GM21360 (cell line): ENCODE data around the gene DTX2.
"Not testable (repeated sequence)": the region's sequence is repeated elsewhere in the genome, so short reads cannot be mapped to it uniquely, and the experiment has no call there.

ENCODE experiments used
- ATAC-seq: cut with Tn5 transposase; IDR thresholded peaks from one replicate; pipeline ENCODE4 v1.9.1; 2021; ENCODE audit warnings: mild to moderate bottlenecking, moderate library complexity; ENCODE audit not compliant: unreplicated experiment

Gene DTX2

DNA sequence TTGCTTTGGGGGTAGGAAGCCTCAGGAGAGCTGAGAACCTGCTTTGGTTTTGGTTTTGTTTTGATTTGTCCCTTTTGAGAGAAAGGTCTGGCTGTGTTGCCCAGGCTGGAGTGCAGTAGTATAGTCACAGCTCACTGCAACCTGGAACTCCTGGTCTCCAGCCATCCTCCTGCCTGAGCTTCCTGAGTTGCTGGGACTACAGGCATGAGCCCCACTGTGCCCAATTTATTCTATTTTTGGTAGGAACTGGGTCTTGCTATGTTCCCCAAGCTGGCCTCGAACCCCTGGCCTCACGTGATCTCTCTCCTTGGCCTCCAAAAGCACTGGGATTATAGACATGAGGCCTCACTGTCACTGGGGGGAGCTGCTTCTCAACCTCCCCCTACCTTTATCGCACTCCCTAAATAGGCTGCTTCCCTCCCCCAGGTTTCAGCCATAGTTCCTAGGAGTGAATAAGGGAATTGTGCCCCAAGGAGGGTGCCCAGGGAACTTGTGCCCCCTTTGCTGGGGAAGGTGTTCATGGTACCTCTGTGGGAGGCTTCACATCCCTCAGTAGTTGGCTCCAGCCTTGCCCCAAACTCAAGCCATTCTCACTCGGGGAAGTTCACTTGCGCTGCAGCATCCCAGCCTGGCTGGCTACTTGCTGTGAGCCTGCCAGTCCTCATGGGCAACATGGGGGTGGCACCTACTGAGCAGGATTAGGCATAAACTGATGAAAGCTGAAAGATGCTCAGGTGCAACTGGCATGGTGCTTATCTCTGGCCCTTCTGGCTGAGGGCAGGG is 18.7 kb upstream of the DTX2 start:
- not testable (repeated sequence) for ATAC-seq

DNA sequence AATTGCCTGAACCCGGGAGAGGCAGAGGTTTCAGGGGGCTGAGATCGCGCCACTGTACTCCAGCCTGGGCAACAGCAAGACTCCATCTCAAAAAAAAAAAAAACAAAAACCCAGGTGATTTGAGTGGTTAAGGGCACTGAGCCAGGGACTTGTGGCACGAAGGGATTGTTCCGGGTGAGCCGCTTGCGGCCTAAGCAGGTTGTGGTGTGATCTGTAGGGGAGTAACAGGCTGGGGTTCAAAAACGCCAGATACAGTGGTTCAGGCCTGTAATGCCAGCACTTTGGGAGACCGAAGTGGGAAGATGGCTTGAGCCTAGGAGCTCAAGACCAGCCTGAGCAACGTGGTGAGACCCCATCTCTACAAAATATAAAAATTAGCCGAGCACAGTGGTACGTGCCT is 17.7 kb upstream of the DTX2 start:
- not testable (repeated sequence) for ATAC-seq

- ATAC-seq: not testable (repeated sequence)
Observed at GRCh38 chr7:76445577-76446008, 15.9 kb upstream of the DTX2 start.

GRCh38 chr7:76457017-76457416 is 4.5 kb upstream of the DTX2 start:
- not testable (repeated sequence) for ATAC-seq

DNA sequence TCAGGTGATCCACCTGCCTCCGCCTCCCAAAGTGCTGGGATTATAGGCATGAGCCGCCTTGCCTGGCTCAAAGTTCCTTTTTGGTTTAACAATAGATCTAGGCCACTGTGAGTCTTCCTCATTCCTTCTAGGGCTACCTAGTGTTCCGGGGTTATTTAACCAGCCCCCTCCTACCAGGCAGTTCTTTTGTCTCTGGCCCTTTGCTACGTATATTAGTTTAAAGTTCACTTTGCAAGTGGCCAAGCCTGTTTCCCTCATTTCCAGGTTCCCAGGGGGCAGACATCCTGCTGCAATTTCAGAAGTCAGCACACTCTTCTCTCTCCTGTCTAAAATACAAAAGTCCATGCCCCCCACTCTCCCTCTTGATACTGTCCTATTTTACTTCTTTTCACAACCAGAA is 3.0 kb upstream of the DTX2 start:
- not testable (repeated sequence) for ATAC-seq

GRCh38 chr7:76460767-76461166 is 742 bp upstream of the DTX2 start:
- not testable (repeated sequence) for ATAC-seq

DNA sequence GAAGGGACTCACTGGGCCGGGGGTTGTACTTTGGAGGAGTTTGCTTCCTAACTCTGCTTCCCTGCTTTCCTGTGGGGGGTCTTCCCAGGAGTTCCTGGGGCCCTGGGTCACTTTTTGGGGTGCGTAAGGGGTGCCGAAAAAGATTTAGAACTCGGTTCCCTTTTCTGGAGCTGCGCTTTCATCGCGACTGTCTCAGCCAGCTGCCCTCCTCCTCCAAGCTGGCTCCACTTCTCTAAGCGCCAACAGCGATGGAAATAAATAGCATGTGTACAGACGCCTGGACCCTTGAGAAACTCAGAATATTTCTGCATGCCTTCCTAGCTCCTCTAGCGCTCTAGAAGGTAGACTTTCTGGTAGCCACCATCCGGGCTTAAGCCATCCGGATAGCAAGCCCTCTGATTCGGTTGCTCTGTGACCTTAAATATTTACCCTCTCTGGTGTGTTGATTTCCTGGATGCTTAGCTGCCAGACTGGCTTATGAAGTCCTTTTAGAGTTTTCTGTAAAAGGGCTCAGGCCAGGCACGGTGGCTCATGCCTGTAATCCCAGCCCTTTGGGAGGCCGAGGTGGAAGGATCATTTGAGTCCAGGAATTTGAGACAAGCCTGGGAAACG is 868 bp downstream of the DTX2 start:
- ATAC-seq: not testable (repeated sequence)

DNA sequence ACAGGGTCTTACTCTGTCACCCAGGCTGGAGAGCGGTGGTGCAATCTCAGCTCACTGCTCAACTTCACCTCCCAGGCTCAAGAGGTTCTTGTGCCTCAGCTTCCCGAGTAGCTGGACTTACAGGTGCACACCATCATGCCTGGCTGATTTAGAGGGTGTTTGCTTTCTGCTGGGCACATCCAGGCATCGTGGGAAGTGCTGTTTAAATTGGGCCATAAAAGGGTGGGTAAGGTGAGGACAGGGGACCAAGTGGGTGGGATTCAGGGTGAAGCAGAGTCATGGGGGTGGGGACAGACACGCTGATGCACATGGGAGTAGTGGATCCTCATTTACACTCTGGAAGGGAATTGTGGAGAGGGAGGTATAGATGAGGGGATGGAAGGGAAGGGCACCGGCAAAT is 3.5 kb downstream of the DTX2 start:
- ATAC-seq: not testable (repeated sequence)

DNA sequence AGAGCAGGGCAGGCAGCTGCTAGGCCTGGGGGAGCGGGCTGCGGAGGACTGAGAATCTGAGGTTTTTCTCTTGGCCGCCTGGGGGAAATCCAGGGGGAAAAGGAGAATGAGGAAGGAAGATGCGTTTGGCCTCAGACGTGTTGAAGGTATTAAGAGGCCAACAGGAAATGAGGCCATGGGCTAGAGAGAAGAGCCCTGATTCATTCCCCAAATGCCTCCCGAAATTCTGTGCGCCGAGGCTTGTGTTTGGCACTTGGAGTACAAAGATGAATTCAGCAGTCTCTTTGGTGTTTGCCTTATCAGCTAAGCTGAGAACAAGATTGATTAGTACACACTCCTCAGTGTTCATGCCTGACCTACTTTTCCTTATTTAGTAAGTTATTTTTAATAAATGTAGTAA is 4.4 kb downstream of the DTX2 start:
- ATAC-seq: not testable (repeated sequence)

GRCh38 chr7:76467743-76468404 is 6.4 kb downstream of the DTX2 start:
- ATAC-seq: not testable (repeated sequence)

DNA sequence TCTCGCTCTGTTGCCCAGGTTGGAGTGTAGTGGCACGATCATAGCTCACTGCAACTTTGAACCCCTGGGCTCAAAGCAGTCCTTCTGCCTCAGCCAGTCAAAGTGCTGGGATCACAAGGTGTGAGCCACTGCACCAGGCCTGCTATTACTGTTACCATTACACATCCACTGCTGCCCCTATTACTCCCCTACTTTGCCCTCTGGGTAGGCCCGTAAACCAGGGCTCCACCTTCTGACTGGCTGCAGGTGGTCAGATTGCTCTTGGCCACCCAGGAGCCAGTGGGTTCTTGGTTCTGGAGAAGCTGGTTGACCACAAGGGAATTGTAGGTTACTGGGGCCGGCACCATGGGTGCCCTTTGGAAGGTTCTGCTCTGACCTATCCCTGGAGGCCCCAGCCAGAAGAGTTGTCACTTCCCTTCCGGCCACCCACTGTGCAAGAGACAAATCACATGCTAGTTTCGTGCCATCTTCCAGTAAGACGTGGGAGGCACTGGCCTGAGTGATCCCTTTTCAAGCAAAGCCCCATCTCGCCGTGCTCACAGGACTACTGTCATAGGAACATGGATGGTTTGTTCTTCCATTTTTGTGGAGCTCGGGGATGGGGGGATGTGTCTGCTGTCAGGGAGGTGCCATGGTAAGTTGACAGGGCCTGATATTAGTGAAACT is 10.2 kb downstream of the DTX2 start:
- not testable (repeated sequence) for ATAC-seq

DNA sequence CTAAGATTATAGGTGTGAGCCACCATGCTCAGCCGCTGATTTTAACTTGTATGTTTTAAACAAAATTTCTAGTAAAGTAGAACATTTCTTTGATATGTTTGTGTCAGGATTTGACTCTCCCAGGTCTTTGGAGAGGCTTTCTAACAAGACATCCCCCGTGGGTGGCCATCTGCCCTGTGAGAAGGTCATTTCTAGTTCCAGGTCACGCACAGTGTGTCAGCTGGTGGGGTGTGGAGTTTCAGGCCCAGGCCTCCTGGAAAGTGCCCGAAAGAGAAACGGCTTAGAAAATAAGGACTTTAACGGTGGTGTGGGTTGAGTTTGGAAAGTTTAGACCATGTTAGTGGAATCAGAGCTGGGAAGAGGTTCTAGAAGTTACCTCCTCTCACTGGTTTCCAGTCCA is 11.6 kb downstream of the DTX2 start:
- ATAC-seq: not testable (repeated sequence)

GRCh38 chr7:76476280-76476679 is 14.8 kb downstream of the DTX2 start:
- not testable (repeated sequence) for ATAC-seq

DNA sequence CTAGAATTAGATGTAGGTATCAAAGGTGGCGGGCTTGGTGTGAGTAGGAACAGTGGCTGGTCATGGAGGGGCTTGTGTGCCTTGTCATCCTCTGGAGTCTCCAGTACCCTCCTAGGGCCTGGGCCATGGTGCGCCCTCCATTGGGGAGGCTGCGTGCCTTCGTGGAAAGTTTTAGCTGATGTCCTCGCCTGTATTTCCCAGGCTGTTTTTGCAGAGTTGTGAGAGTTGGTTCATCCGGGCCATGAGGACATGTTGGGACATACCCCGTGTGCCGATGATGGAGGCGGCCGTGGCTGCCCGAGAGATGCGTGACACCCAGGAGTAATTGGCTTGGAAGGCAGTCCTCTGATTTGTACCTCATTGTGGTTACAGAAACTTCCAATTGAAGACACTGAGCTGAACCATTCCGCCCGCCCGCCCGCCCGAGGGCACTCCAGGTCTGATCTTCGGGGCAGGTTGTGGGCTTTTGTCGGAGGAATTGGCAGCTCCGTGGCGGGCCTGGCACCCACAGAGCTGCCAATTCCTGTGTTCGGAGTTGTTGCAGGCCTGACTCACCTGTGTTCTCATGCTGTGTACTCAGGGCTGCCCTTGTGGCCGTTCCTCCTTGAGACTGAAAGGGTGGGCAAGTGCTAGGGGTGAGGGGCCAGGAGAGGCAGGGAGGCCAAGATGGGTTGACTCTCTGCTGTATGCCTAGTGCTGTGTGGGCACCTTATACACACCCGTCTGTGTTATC is 15.4 kb downstream of the DTX2 start:
- not testable (repeated sequence) for ATAC-seq

DNA sequence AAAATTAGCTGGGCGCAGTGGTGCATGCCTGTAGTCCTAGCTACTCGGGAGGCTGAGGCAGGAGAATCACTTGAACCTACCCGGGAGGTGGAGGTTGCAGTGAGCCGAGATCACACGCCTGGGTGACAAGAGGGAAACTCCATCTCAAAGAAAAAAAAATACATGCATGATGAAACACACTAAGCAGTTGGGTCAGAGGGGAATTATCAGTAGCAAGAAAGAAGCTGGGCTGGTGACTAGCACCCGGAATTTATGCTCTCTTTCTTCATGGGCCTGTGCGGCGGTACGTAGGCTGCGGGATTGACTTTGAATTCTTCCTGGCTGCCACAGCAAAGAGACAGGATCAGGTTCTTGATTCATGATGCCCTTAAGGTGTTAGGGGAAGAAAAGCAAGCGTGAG is 18.1 kb downstream of the DTX2 start:
- ATAC-seq: not testable (repeated sequence)

GRCh38 chr7:76480403-76481253 is 19.1 kb downstream of the DTX2 start:
- not testable (repeated sequence) for ATAC-seq

GRCh38 chr7:76482660-76483059 is 21.2 kb downstream of the DTX2 start:
- ATAC-seq: not testable (repeated sequence)

GRCh38 chr7:76483081-76483480 is 21.6 kb downstream of the DTX2 start:
- not testable (repeated sequence) for ATAC-seq

DNA sequence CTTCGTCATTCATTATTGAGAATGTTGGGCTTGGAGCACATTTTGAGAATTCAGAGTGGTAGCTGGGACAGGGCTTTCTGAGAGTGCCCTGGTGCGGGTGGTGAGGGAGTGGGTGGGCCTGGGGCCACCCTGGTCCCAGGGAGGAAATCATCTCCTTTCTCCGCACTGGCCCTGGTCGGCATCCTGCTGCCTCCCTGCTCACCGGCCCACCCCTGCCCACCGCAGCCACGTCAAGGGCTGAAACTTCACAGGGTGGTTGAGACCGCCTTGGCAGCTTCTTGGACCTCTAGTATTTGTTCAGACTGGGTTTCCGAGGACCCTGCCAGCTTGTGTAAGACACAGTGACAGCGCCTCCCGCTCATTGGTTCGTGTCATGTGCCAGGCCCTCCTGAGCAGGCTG is 22.9 kb downstream of the DTX2 start:
- not testable (repeated sequence) for ATAC-seq
